B cell (primary cell): ENCODE results near the gene ANKRD11. TPM values are rescaled to one million over a fixed set of nuclear protein-coding genes. Genes with fewer than 3 reads are reported as not detected.

Experiments
- ATAC-seq: fragments of 200-7000 bp; cut with Tn5 transposase; one replicate; pipeline ENCODE4 v1.10.0; 2021; ENCODE audit warnings: low read depth, mild to moderate bottlenecking, moderate number of reproducible peaks, moderate library complexity
- CTCF ChIA-PET: fragments of 350-600 bp; sonication (Branson Sonifier 250); formaldehyde crosslinking; loops from one replicate; lab custom pipeline; 2021; ENCODE audit warnings: antibody characterized with exemption, inconsistent platforms; lab: Charles Lee
- POLR2A ChIA-PET: fragments of 350-600 bp; sonication (Branson Sonifier 250); formaldehyde crosslinking; loops from one replicate; lab custom pipeline; 2021; ENCODE audit warnings: antibody characterized with exemption; lab: Charles Lee
- DNase-seq: peaks from one replicate; pipeline ENCODE4 v3.0.0; 2013
- H2AFZ ChIP-seq: 2 replicates; pipeline ENCODE4 v1.6.1; 2012; ENCODE audit warnings: mild to moderate bottlenecking, low read depth, low read length; ENCODE audit not compliant: insufficient read depth, poor library complexity, severe bottlenecking
- H3K27ac ChIP-seq, 2 donors: 1 replicate in 1 of 2; 2 replicates in 1 of 2; pipeline ENCODE4 v1.5.1; 2012 to 2013; ENCODE audit warnings: low read length in 2 of 2, mild to moderate bottlenecking in 2 of 2, moderate library complexity in 1 of 2
- H3K27me3 ChIP-seq, 4 experiments: fragments of 200-600 bp in 1 of 4; sonication (generic) in 1 of 4; replicated peaks in 1 of 4; 1 replicate in 2 of 4; 2 replicates in 2 of 4; pipeline versions ENCODE4 v1.6.1 to v1.7.0; 2013 to 2016; ENCODE audit warnings: low read length in 3 of 4, mild to moderate bottlenecking in 2 of 4, mixed read lengths in 1 of 4, moderate library complexity in 1 of 4; ENCODE audit not compliant: insufficient read depth in 4 of 4, control insufficient read depth in 3 of 4; ENCODE audit errors: control extremely low read depth in 1 of 4
- H3K36me3 ChIP-seq, 2 experiments: replicated peaks in 1 of 2; 1 replicate in 1 of 2; 2 replicates in 1 of 2; pipeline versions ENCODE4 v1.6.1 to v1.7.1; 2013; ENCODE audit warnings: low read length in 1 of 2; ENCODE audit not compliant: insufficient read depth in 2 of 2, control insufficient read depth in 1 of 2; ENCODE audit errors: control extremely low read depth in 1 of 2, extremely low read depth in 1 of 2
- H3K4me1 ChIP-seq, 2 donors: fragments of 200-600 bp in 1 of 2; sonication (generic) in 1 of 2; 1 replicate in 1 of 2; 2 replicates in 1 of 2; pipeline versions ENCODE4 v1.5.1 to v1.6.1; 2013 to 2017; ENCODE audit warnings: low read length in 2 of 2; ENCODE audit not compliant: control insufficient read depth in 2 of 2, insufficient read depth in 2 of 2
- H3K4me2 ChIP-seq: replicated peaks from 2 replicates; pipeline ENCODE3; 2012; ENCODE audit warnings: mild to moderate bottlenecking, low read depth, low read length; ENCODE audit not compliant: poor library complexity, severe bottlenecking
- H3K4me3 ChIP-seq, 5 experiments: fragments of 200-600 bp in 1 of 5; sonication (generic) in 1 of 5; 1 replicate in 3 of 5; 2 replicates in 2 of 5; pipeline versions ENCODE4 v1.5.1 to v1.7.0; 2011 to 2016; ENCODE audit warnings: low read length in 4 of 5, mild to moderate bottlenecking in 4 of 5, low read depth in 2 of 5, control low read depth in 1 of 5, moderate library complexity in 1 of 5; ENCODE audit not compliant: insufficient read depth in 1 of 5; ENCODE audit errors: control extremely low read depth in 1 of 5, extremely low read depth in 1 of 5
- H3K79me2 ChIP-seq: fragments of 200-600 bp; sonication (generic); one replicate; pipeline ENCODE4 v1.6.0; 2016; ENCODE audit warnings: low read length; ENCODE audit not compliant: control insufficient read depth, insufficient read depth
- H3K9ac ChIP-seq: fragments of 200-600 bp; sonication (generic); 2 replicates; pipeline ENCODE4 v1.6.1; 2017; ENCODE audit warnings: mild to moderate bottlenecking, low read length, moderate library complexity
- H3K9me3 ChIP-seq, 3 donors: one replicate each; pipeline versions ENCODE4 v1.6.1 to v1.7.1; 2013; ENCODE audit warnings: low read length in 2 of 3; ENCODE audit not compliant: control insufficient read depth in 2 of 3, insufficient read depth in 1 of 3; ENCODE audit errors: control extremely low read depth in 1 of 3
- H4K20me1 ChIP-seq: 2 replicates; pipeline ENCODE4 v1.6.0; 2012; ENCODE audit warnings: mild to moderate bottlenecking, low read length; ENCODE audit not compliant: insufficient read depth, control insufficient read depth, poor library complexity, severe bottlenecking
- H3K27ac Mint-ChIP-seq: one replicate; pipeline ENCODE4 v1.8.0; 2021; ENCODE audit warnings: mixed read lengths
- H3K27me3 Mint-ChIP-seq: one replicate; pipeline ENCODE4 v1.8.0; 2021; ENCODE audit warnings: mixed read lengths
- H3K4me1 Mint-ChIP-seq: one replicate; pipeline ENCODE4 v1.8.0; 2021; ENCODE audit warnings: mixed read lengths
- H3K4me3 Mint-ChIP-seq: one replicate; pipeline ENCODE4 v1.8.0; 2021; ENCODE audit warnings: mixed read lengths
- H3K9me3 Mint-ChIP-seq: one replicate; pipeline ENCODE4 v1.8.0; 2022; ENCODE audit warnings: mixed read lengths; ENCODE audit not compliant: insufficient read depth
- EZH2 ChIP-seq: IDR thresholded peaks from 2 replicates; pipeline ENCODE4 v1.6.1; 2012; ENCODE audit warnings: borderline replicate concordance, low read depth, mild to moderate bottlenecking, moderate library complexity, low read length; ENCODE audit not compliant: insufficient read depth, poor library complexity, severe bottlenecking
- WGBS: methylation state at CpG from one replicate; pipeline ENCODE4 v1.1.5; 2013; ENCODE audit warnings: missing lambda C conversion rate; ENCODE audit not compliant: insufficient coverage; 5-methylcytosine and 5-hydroxymethylcytosine counted together
- intact Hi-C: fragments of 100-400 bp; cut with micrococcal nuclease; formaldehyde crosslinking; loops from one replicate; pipeline ENCODE4 v1.10.0; 2022
- polyA plus RNA-seq: library from polyadenylated mRNA; depleted of rRNA; stranded (reverse); fragments of >200 nt; gene quantifications from 2 replicates; pipeline ENCODE4 v1.2.3, GENCODE V29; 2012
- total RNA-seq, 2 donors: library from RNA; stranded (reverse); fragments of 120-200 nt in 1 of 2; gene quantifications; 1 replicate in 1 of 2; 2 replicates in 1 of 2; pipeline versions ENCODE4 v1.2.3 to v1.2.4, GENCODE V29; 2013 to 2022
- TF ChIP-seq, protein P1 (sequence below): fragments of 200-600 bp; IDR thresholded peaks from one replicate; pipeline ENCODE4 v1.8.0; 2022; ENCODE audit warnings: antibody characterized with exemption, mild to moderate bottlenecking

The ANKRD11 gene
- total and polyA plus RNA-seq, 2 donors (not counting 1 experiment from before 2014, with no cell fraction given), result 67.9 to 314 TPM

DNA sequence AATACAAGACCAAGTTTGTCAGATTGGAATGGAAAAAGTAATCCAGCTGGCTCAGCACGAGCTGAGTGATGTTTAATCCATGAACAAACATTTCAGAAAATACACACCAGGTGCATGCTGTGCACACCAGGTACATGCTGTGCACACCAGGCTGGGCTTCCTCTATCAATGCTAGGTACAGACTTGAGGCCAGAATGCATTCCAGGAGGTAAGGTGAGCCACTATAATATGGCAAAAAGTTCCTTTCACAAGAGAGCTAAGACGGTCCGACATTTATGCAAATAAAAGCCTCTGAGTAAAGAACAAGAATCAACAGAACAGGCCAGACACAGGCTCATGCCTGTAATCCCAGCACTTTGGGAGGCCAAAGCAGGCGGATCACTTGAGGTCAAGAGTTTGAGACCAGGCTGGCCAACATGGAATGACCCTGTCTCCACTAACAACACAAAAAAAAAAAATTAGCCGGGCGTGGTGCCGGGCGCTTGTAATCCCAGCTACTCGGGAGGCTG is 144.7 kb downstream of the ANKRD11 start:
- peaks cover 66% of the 10 kb centered on the region for H3K4me1 Mint-ChIP-seq
- no peaks in the 10 kb centered on the region for H3K9me3 Mint-ChIP-seq
- H3K4me3 ChIP-seq, result no peak overlapping the region
- no peak for TF ChIP-seq EZH2
- TF ChIP-seq, protein P1, sequence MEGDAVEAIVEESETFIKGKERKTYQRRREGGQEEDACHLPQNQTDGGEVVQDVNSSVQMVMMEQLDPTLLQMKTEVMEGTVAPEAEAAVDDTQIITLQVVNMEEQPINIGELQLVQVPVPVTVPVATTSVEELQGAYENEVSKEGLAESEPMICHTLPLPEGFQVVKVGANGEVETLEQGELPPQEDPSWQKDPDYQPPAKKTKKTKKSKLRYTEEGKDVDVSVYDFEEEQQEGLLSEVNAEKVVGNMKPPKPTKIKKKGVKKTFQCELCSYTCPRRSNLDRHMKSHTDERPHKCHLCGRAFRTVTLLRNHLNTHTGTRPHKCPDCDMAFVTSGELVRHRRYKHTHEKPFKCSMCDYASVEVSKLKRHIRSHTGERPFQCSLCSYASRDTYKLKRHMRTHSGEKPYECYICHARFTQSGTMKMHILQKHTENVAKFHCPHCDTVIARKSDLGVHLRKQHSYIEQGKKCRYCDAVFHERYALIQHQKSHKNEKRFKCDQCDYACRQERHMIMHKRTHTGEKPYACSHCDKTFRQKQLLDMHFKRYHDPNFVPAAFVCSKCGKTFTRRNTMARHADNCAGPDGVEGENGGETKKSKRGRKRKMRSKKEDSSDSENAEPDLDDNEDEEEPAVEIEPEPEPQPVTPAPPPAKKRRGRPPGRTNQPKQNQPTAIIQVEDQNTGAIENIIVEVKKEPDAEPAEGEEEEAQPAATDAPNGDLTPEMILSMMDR, result no peak
- H3K27me3 Mint-ChIP-seq, result no peaks in the 10 kb centered on the region
- H3K9ac ChIP-seq, result no peak overlapping the region
- H3K79me2 ChIP-seq, result peaks cover 100% of the 10 kb centered on the region
- H3K27me3 ChIP-seq, result no peaks in the 10 kb centered on the region
- H3K36me3 ChIP-seq, result peaks cover 1 to 11% of the 10 kb centered on the region in 2 experiments
- H3K4me1 ChIP-seq, result peaks cover 0 to 2% of the 10 kb centered on the region in 2 donors
- ChIA-PET CTCF (interaction anchor here (1.2 kb wide), 1 partner anchor 11 kb away, joined by 4 read pairs; no protein-coding TSS in a partner anchor), POLR2A (no interaction called here)
- no peak for DNase-seq
- peaks cover 0 to 7% (median 0%) of the 10 kb centered on the region in 3 donors for H3K9me3 ChIP-seq
- no peak overlapping the region for H3K4me3 Mint-ChIP-seq
- no peak overlapping the region for H3K27ac ChIP-seq
- ATAC-seq, result no peak
- no peak overlapping the region for H3K4me2 ChIP-seq
- intact Hi-C loops, result no loop called here
- no peak overlapping the region for H2AFZ ChIP-seq
- WGBS, result 93% methylated on average over 6 of the region's 9 CpGs
- no peak overlapping the region for H3K27ac Mint-ChIP-seq
- H4K20me1 ChIP-seq, result peaks cover 99% of the 10 kb centered on the region

DNA sequence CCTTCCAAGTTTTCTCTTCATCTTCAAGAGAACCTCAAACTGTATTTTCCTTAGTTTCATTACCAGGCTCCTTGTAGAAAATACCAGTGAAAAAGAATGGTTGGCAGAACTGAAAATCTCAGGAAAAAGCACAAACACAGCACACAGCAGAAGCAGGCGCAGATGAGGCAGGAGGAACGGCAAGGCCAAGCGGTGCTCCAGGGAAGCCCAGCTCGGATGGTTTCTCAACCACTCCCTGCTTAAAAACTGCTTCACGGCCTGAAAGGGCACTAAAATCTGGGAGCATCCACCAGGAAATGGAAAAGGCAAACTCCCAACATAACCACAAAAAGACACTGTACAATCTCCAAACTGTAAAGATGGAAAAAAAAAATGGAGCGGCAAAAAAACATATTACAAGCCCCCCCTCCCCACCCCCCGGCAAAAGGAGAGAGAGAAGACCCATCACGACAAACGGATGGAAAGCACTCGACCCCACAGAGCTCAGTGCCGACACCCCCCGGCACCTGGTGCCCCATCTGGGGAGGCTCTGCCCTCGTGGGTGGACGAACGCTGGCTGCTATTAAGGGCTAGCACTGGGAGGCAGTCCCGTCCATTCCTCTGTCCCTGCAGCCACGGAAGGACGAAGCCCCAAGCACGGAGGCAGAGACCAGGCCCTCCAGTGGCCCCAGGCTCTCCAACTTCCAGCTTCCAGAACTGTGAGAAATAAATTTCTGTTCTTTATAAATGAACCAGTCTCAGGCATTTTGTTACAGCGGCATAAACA is 145.3 kb downstream of the ANKRD11 start:
- ChIA-PET POLR2A (no interaction called here), CTCF (interaction anchor here (1.2 kb wide), 1 partner anchor 11 kb away, joined by 4 read pairs; no protein-coding TSS in a partner anchor)
- Histone ChIP-seq H3K9me3 (peaks cover 0 to 7% (median 0%) of the 10 kb centered on the region in 3 donors), H3K79me2 (peaks cover 100% of the 10 kb centered on the region), H3K4me2 (no peak overlapping the region), H3K9ac (no peak overlapping the region), H4K20me1 (peaks cover 99% of the 10 kb centered on the region), H3K36me3 (peaks cover 0 to 7% of the 10 kb centered on the region in 2 experiments), H3K4me3 (no peak overlapping the region), H3K27me3 (no peaks in the 10 kb centered on the region), H3K27ac (no peak overlapping the region), H3K4me1 (peaks cover 0 to 2% of the 10 kb centered on the region in 2 donors), H2AFZ (no peak overlapping the region)
- intact Hi-C loops, result no loop called here
- DNase-seq (no peak), ATAC-seq (no peak)
- WGBS, result 94% methylated on average over 17 of the region's 20 CpGs
- Mint-ChIP-seq H3K27me3 (no peaks in the 10 kb centered on the region), H3K4me1 (peaks cover 64% of the 10 kb centered on the region), H3K27ac (no peak overlapping the region), H3K4me3 (no peak overlapping the region), H3K9me3 (no peaks in the 10 kb centered on the region)
- TF ChIP-seq EZH2, result no peak
- TF ChIP-seq, protein P1, result no peak
